ENCODE data around the gene OFD1. TPM values are rescaled to one million over a fixed set of nuclear protein-coding genes. Genes with fewer than 3 reads are reported as not detected.

Gene OFD1
- polyA plus RNA-seq, 2 of the 4 experiments (the other 2 are of a cell fraction): 14.8 to 24.9 TPM

GRCh38 chrX:13791559-13791958 is 57.0 kb downstream of the OFD1 start:
- no peak for FAIRE-seq
- no peaks in the 10 kb centered on the region for H3K4me1 ChIP-seq
- no peak overlapping the region for H3K27ac ChIP-seq
- 18% methylated on average over 2 of the region's 2 CpGs for WGBS (ENCODE audit: missing lambda C conversion rate)
- no peak for ATAC-seq
- TF ChIP-seq JUNB (IDR thresholded peaks at IDR 0.05) (no peak), MAZ (IDR thresholded peaks at IDR 0.05; ENCODE audit: borderline replicate concordance, low read depth, low read length) (no peak), PHF8 (IDR thresholded peaks at IDR 0.05; ENCODE audit: borderline replicate concordance, low read depth) (no peak), CHD2 (IDR thresholded peaks at IDR 0.05; ENCODE audit: low read length, partially characterized antibody) (no peak), HOXB5 (CRISPR knock-in tag; IDR thresholded peaks at IDR 0.05) (no peak), BHLHE40 (IDR thresholded peaks at IDR 0.05; ENCODE audit: low read depth, low read length) (no peak), ZFP36 (IDR thresholded peaks at IDR 0.05; ENCODE audit: borderline replicate concordance, partially characterized antibody) (no peak), HOXB13 (CRISPR knock-in tag; IDR thresholded peaks at IDR 0.05; ENCODE audit: low read depth) (no peak), TFCP2L1 (CRISPR knock-in tag; IDR thresholded peaks at IDR 0.05) (no peak), POLR2AphosphoS2 (conservative IDR thresholded peaks at IDR 0.05; ENCODE audit: low read length) (no peak), CTCF (IDR thresholded peaks at IDR 0.05) (no peak), FOSL2 (IDR thresholded peaks at IDR 0.05) (no peak), FOSL2 (CRISPR knock-in tag; IDR thresholded peaks at IDR 0.05) (no peak), EP300 (IDR thresholded peaks at IDR 0.05) (no peak), RNF2 (IDR thresholded peaks at IDR 0.05; ENCODE audit: borderline replicate concordance, low read depth) (no peak)
- TF ChIP-seq, protein P1, sequence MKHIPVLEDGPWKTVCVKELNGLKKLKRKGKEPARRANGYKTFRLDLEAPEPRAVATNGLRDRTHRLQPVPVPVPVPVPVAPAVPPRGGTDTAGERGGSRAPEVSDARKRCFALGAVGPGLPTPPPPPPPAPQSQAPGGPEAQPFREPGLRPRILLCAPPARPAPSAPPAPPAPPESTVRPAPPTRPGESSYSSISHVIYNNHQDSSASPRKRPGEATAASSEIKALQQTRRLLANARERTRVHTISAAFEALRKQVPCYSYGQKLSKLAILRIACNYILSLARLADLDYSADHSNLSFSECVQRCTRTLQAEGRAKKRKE (CRISPR knock-in tag; IDR thresholded peaks at IDR 0.05; ENCODE audit: low read depth): no peak
- H3K4me3 ChIP-seq: no peak overlapping the region
- POLR2A ChIA-PET: no interaction called here
- no peak overlapping the region for H3K4me2 ChIP-seq
- CTCF ChIA-PET: no interaction called here
- DNase-seq (ENCODE audit: low read depth in 1 of 2, low spot score in 1 of 2): no peak
- no peaks in the 10 kb centered on the region for H3K9me3 ChIP-seq

- no peak overlapping the region for H3K27ac ChIP-seq
- ATAC-seq: no peak
- no peak for FAIRE-seq
- no peaks in the 10 kb centered on the region for H3K4me1 ChIP-seq
- H3K4me2 ChIP-seq: no peak overlapping the region
- ChIA-PET POLR2A (no interaction called here), CTCF (no interaction called here)
- whole genome bisulfite sequencing (ENCODE audit: missing lambda C conversion rate): 63% methylated on average over 2 of the region's 2 CpGs
- TF ChIP-seq CBX2 (IDR thresholded peaks at IDR 0.05; ENCODE audit: borderline replicate concordance, low read depth) (no peak), ZC3H11A (IDR thresholded peaks at IDR 0.05) (no peak), MAFK (IDR thresholded peaks at IDR 0.05; ENCODE audit: partially characterized antibody) (no peak), CHD2 (IDR thresholded peaks at IDR 0.05; ENCODE audit: low read length, partially characterized antibody) (no peak), FOSB (CRISPR knock-in tag; IDR thresholded peaks at IDR 0.05) (no peak), RNF2 (IDR thresholded peaks at IDR 0.05; ENCODE audit: borderline replicate concordance, low read depth) (no peak), BHLHE40 (IDR thresholded peaks at IDR 0.05; ENCODE audit: low read depth, low read length) (no peak), MYC (IDR thresholded peaks at IDR 0.05; ENCODE audit: borderline replicate concordance, low read length) (no peak), JUN (IDR thresholded peaks at IDR 0.05) (no peak), BCL3 (IDR thresholded peaks at IDR 0.05) (no peak), HOXA7 (CRISPR knock-in tag; IDR thresholded peaks at IDR 0.05) (no peak), ZNF302 (CRISPR knock-in tag; IDR thresholded peaks at IDR 0.05) (no peak), RAD21 (conservative IDR thresholded peaks at IDR 0.05 in 1 of 2, IDR thresholded peaks at IDR 0.05 in 1 of 2) (no peak), ZSCAN20 (CRISPR knock-in tag; IDR thresholded peaks at IDR 0.05) (no peak), NR3C1 (IDR thresholded peaks at IDR 0.05) (no peak)
- TF ChIP-seq, protein P2, sequence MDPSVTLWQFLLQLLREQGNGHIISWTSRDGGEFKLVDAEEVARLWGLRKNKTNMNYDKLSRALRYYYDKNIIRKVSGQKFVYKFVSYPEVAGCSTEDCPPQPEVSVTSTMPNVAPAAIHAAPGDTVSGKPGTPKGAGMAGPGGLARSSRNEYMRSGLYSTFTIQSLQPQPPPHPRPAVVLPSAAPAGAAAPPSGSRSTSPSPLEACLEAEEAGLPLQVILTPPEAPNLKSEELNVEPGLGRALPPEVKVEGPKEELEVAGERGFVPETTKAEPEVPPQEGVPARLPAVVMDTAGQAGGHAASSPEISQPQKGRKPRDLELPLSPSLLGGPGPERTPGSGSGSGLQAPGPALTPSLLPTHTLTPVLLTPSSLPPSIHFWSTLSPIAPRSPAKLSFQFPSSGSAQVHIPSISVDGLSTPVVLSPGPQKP (IDR thresholded peaks at IDR 0.05; ENCODE audit: low read depth, low read length): no peak
- H3K4me3 ChIP-seq: no peak overlapping the region
- no peaks in the 10 kb centered on the region for H3K9me3 ChIP-seq
- no peak for DNase-seq (ENCODE audit: low read depth in 1 of 2, low spot score in 1 of 2)
Observed at GRCh38 chrX:13793897-13794296, 59.3 kb downstream of the OFD1 start.

All from A549 (cell line).